Tibial artery (tissue), 4 donors: ENCODE results near the gene SARDH.

Experiments used
- DNase-seq, 2 donors: peaks; one replicate each; pipeline ENCODE4 v3.0.0-alpha.2; 2019
- H3K27ac ChIP-seq, 2 donors: fragments of 200-600 bp; sonication (generic) in 1 of 2; 1 replicate in 1 of 2; 2 replicates in 1 of 2; pipeline ENCODE4 v1.5.1; 2018 to 2019; ENCODE audit warnings: mild to moderate bottlenecking in 1 of 2
- H3K27me3 ChIP-seq, 2 donors: fragments of 200-600 bp; sonication (generic) in 1 of 2; one replicate each; pipeline versions ENCODE4 v1.5.1 to v1.6.0; 2016 to 2019
- H3K36me3 ChIP-seq, 3 donors: fragments of 200-600 bp; sonication (generic) in 2 of 3; one replicate each; pipeline ENCODE4 v1.5.1; 2016 to 2019; ENCODE audit warnings: mild to moderate bottlenecking in 2 of 3
- H3K4me1 ChIP-seq, 4 donors: fragments of 200-600 bp; sonication (generic) in 2 of 4; 1 replicate in 3 of 4; 2 replicates in 1 of 4; pipeline ENCODE4 v1.5.1; 2016 to 2019
- H3K4me3 ChIP-seq, 2 donors: fragments of 200-600 bp; sonication (generic) in 1 of 2; 1 replicate in 1 of 2; 2 replicates in 1 of 2; pipeline ENCODE4 v1.5.1; 2018 to 2019; ENCODE audit warnings: mild to moderate bottlenecking in 2 of 2
- H3K9me3 ChIP-seq, 3 donors: fragments of 200-600 bp; sonication (generic) in 1 of 3; one replicate each; pipeline ENCODE4 v1.5.1; 2016 to 2019
- intact Hi-C: fragments of 100-400 bp; cut with DNase I; formaldehyde crosslinking; loops from one replicate; pipeline ENCODE4 v1.15.0; 2023; ENCODE audit warnings: low total_unique reads
- TF ChIP-seq, protein P1 (sequence below), 2 experiments: fragments of 200-600 bp in 1 of 2; fragments of 450-650 bp in 1 of 2; IDR thresholded peaks; one replicate each; pipeline ENCODE4 v1.5.1; 2017 to 2019; ENCODE audit warnings: antibody characterized with exemption in 2 of 2, mild to moderate bottlenecking in 1 of 2, moderate library complexity in 1 of 2

The SARDH gene

DNA sequence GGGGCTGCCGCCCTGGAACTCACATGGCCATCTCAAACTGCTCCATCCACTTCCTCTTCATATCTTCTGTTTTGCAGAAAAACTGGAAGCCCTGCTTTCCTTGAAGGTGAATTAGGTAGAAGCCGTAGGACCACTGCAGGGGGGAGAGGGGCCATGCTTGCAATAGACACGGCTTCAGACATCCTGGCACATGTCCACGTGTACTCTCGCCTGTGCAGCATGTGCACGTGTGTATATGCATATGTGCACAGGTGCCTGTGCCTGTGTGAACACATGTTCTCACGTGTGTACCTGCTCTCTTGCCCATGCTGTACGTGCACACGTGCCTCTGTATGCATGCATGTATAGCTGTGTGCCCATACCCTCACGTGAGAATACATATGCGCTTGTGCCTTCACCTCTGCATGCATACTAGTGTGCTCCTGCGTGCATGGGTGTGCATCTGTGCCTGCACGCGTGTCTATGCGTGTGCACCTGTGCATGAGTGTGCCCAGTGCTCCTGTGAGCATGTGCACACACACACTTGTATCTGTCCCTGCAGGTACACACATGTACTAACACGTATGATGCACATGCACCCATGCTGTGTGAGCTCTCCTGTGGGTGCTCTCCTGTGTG is 47.7 kb upstream of the SARDH start:
- no peak overlapping the region for H3K27ac ChIP-seq
- H3K36me3 ChIP-seq = peaks cover 0 to 30% (median 20%) of the 10 kb centered on the region in 3 donors
- intact Hi-C loops = no loop called here
- DNase-seq = no peak
- H3K4me3 ChIP-seq = no peak overlapping the region
- H3K27me3 ChIP-seq = no peaks in the 10 kb centered on the region
- TF ChIP-seq, protein P1, sequence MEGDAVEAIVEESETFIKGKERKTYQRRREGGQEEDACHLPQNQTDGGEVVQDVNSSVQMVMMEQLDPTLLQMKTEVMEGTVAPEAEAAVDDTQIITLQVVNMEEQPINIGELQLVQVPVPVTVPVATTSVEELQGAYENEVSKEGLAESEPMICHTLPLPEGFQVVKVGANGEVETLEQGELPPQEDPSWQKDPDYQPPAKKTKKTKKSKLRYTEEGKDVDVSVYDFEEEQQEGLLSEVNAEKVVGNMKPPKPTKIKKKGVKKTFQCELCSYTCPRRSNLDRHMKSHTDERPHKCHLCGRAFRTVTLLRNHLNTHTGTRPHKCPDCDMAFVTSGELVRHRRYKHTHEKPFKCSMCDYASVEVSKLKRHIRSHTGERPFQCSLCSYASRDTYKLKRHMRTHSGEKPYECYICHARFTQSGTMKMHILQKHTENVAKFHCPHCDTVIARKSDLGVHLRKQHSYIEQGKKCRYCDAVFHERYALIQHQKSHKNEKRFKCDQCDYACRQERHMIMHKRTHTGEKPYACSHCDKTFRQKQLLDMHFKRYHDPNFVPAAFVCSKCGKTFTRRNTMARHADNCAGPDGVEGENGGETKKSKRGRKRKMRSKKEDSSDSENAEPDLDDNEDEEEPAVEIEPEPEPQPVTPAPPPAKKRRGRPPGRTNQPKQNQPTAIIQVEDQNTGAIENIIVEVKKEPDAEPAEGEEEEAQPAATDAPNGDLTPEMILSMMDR (IDR thresholded peaks at IDR 0.05) = no peak
- peaks cover 0 to 11% (median 0%) of the 10 kb centered on the region in 4 donors for H3K4me1 ChIP-seq
- H3K9me3 ChIP-seq = no peaks in the 10 kb centered on the region

DNA sequence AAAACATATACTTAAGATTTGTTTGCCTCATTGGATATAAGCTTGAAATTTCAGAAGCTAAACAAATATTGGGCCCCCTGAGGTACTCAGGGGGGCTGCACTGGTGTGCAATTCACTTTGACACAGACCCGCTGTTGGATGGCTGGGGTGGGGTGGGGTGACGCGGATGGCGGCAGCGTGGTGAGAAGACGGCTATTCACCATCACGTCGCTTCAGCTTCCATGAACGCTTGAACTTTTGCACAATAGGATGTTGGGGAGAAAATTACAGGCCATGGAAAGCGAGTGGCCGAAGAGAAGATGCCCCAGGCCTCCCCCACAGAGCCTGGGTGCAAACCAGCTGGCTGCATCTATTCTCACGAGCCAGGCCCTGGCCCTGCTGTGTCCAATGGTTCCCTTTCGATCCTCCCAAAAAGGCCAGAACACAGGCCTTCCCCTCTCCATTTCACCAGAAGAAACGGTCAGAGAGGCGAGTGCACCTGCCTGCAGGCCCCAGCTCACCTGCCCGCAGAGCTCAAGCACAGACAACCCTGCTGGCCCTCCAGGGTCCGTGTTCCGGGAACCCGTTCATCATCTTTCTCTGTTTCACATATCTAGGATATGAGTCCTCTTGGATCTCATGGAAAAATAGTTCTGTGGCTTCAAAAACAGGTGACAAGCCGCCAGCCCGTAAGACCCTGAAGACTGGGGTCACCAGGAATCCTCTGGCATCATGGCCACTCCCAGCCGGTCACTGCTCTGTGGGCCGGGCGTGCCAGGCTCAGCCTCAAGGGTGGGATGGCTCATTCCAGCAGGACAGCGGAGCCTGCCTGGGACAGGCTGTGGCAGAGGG is 46.8 kb upstream of the SARDH start:
- peaks cover 0 to 11% (median 0%) of the 10 kb centered on the region in 4 donors for H3K4me1 ChIP-seq
- no peak for DNase-seq
- no peaks in the 10 kb centered on the region for H3K27me3 ChIP-seq
- TF ChIP-seq, protein P1 (IDR thresholded peaks at IDR 0.05) = no peak
- intact Hi-C loops = no loop called here
- H3K36me3 ChIP-seq = peaks cover 0 to 23% (median 12%) of the 10 kb centered on the region in 3 donors
- no peaks in the 10 kb centered on the region for H3K9me3 ChIP-seq
- no peak overlapping the region for H3K27ac ChIP-seq
- no peak overlapping the region for H3K4me3 ChIP-seq

DNA sequence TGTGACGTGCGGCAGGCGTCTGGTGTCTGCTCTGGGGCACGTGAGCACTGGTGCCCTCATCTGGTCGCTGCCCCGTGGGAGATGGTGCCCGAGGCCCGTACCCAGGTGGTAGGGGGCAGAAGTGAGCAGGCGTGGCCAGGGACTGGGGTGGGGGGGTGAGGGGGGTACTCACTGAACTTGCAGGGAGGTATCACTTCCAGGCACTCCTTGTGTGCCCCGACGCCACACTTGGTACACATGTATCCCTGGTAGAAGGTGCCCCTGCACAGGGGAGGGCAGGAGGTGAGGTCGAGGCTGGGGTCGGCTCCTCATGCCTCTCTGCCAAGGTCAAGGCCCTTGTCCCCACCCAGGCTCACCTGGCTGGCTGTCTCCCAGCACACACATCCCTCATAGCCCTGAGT is 45.2 kb upstream of the SARDH start:
- H3K4me3 ChIP-seq = no peak overlapping the region
- intact Hi-C loops = no loop called here
- H3K27ac ChIP-seq = no peak overlapping the region
- H3K27me3 ChIP-seq = no peaks in the 10 kb centered on the region
- peaks cover 0 to 11% (median 0%) of the 10 kb centered on the region in 4 donors for H3K4me1 ChIP-seq
- no peak for DNase-seq
- peaks cover 0 to 30% (median 10%) of the 10 kb centered on the region in 3 donors for H3K36me3 ChIP-seq
- no peaks in the 10 kb centered on the region for H3K9me3 ChIP-seq
- TF ChIP-seq, protein P1 (IDR thresholded peaks at IDR 0.05) = no peak

DNA sequence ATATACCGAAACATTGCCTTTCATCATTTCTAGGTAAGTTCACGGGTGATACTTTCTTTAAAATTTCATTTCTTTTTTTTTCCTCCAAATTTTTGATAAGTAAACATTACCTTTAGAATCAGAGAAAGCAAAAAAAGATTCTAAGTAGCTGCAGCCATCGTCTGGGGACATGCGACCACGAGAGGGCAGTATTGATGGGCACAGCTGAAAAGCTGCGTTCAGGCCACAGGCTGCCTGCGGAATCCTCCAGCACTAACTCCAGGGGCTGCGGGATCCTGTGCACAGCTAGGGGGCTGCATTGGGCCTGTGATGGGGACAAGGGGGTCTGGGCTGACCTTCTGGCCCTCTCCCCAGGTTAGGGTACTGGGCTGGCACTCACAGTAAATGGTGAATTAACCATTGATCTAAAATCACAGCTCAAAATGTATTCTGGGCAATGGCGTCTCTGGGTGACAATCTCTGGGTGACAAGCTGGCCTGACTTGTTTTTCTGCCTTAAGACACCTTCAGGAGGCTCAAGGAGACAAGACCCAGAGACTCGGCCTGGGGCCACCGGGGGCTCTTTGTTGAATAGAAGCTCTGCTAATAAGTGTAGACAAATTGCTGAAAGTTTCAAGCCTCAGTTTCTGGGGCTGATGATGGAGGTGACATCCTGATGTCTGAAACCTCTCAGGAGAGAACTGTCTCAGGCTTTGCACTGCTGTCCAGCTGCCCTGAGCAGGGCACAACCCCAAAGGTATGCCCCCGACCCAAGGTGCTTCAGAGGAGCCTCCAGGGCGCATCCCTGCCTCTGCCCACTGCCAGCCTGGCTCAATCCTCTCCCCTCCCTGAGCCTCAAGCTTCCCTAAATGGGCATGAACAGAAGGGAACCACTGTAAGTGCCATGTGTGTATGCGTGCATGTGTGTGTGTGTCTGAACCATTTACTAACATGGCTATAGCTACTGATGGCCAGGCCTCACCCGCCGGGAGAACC is 44.3 kb upstream of the SARDH start:
- peak in 1 of 2 donors; percentile 65 for DNase-seq
- no peak overlapping the region for H3K4me3 ChIP-seq
- H3K9me3 ChIP-seq = no peaks in the 10 kb centered on the region
- intact Hi-C loops = no loop called here
- H3K27ac ChIP-seq = no peak overlapping the region
- TF ChIP-seq, protein P1 (IDR thresholded peaks at IDR 0.05) = peak; percentile 60 to 73
- H3K27me3 ChIP-seq = no peaks in the 10 kb centered on the region
- H3K36me3 ChIP-seq = peaks cover 0 to 38% (median 17%) of the 10 kb centered on the region in 3 donors
- peaks cover 0 to 4% (median under 1%) of the 10 kb centered on the region in 4 donors for H3K4me1 ChIP-seq

DNA sequence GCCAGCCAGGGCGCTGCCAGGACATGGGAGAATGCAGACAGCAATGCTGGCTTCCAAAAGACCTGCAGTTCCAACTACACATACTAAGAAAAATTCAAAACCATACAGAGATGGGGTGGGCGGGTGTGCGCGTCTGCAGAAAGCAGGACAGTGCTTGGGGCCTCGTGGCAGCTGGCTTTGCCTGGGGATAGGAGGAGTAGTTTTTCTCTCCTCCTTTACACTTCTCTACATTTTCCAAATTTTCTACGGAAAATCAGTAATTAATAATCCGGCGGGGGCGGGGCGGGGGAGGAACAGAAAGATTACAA is 43.6 kb upstream of the SARDH start:
- intact Hi-C loops = no loop called here
- H3K4me1 ChIP-seq = peaks cover 0 to 8% (median 4%) of the 10 kb centered on the region in 4 donors
- no peaks in the 10 kb centered on the region for H3K9me3 ChIP-seq
- DNase-seq = no peak
- no peaks in the 10 kb centered on the region for H3K27me3 ChIP-seq
- no peak overlapping the region for H3K27ac ChIP-seq
- TF ChIP-seq, protein P1 (IDR thresholded peaks at IDR 0.05) = no peak
- peaks cover 0 to 45% (median 23%) of the 10 kb centered on the region in 3 donors for H3K36me3 ChIP-seq
- no peak overlapping the region for H3K4me3 ChIP-seq
